Measurements from ENCODE around the gene CABP1.

GRCh38 chr12:120668868-120669840, 28.7 kb downstream of the CABP1 start:
- TF ChIP-seq CTCF (IDR thresholded peaks at IDR 0.05), result no peak
- no peak for TF ChIP-seq POLR2A (IDR thresholded peaks at IDR 0.05)
